GM12878 (cell line): ENCODE data around the gene NEK11. TPM values are rescaled to one million over a fixed set of nuclear protein-coding genes. Genes with fewer than 3 reads are reported as not detected.

Source experiments
- ATAC-seq: fragments of 200-7000 bp; cut with Tn5 transposase; 3 replicates; pipeline ENCODE4 v1.9.1; 2020; ENCODE audit warnings: mild to moderate bottlenecking, moderate library complexity
- BruUV-seq: library from RNA; stranded (reverse); fragments of 400-500 nt; replicated peaks from 2 replicates; lab custom pipeline; 2021; lab: Mats Ljungman, UMichigan
- CTCF ChIA-PET: fragments of 300-600 bp; sonication (Branson Sonifier 250); formaldehyde crosslinking; extraction: SDS; loops from one replicate; lab custom pipeline; 2021; ENCODE audit warnings: inconsistent platforms; lab: Yijun Ruan, JAX
- POLR2A ChIA-PET: fragments of 350-600 bp; formaldehyde crosslinking; extraction: SDS; loops from one replicate; lab custom pipeline; 2021; ENCODE audit warnings: inconsistent platforms; lab: Charles Lee
- RAD21 ChIA-PET: fragments of 300-600 bp; sonication (Branson Sonifier 250); formaldehyde crosslinking; loops from one replicate; lab custom pipeline; 2023; ENCODE audit warnings: antibody characterized with exemption; ENCODE audit not compliant: unreplicated experiment; lab: Charles Lee
- SMC1A ChIA-PET: fragments of 300-600 bp; sonication (Branson Sonifier 250); formaldehyde crosslinking; loops from one replicate; lab custom pipeline; 2023; ENCODE audit not compliant: unreplicated experiment, uncharacterized antibody; lab: Charles Lee
- DNase-seq: peaks from one replicate; pipeline ENCODE4 v3.0.0-alpha.2; 2011; ENCODE audit warnings: low read depth, low spot score
- FAIRE-seq: peaks from 3 replicates; lab custom pipeline; 2011; peaks lifted over from hg19 to GRCh38; lab: Jason Lieb, UNC
- H2AFZ ChIP-seq: 2 replicates; pipeline ENCODE4 v1.6.0; 2011; ENCODE audit warnings: low read depth, low read length, control low read depth; ENCODE audit not compliant: control insufficient read depth
- H3K27ac ChIP-seq: 2 replicates; pipeline ENCODE4 v1.5.1; 2011; ENCODE audit warnings: control low read depth; ENCODE audit not compliant: control insufficient read depth, insufficient read depth
- H3K27me3 ChIP-seq, 2 experiments: replicated peaks in 1 of 2; 2 replicates each; pipeline versions ENCODE4 v1.6.0 to v1.6.1; 2011; ENCODE audit warnings: low read length in 1 of 2; ENCODE audit not compliant: control insufficient read depth in 2 of 2, insufficient read depth in 2 of 2
- H3K36me3 ChIP-seq, 2 experiments: 2 replicates each; pipeline ENCODE4 v1.5.1; 2011; ENCODE audit warnings: low read length in 1 of 2; ENCODE audit not compliant: control insufficient read depth in 2 of 2, insufficient read depth in 2 of 2
- H3K4me1 ChIP-seq: 2 replicates; pipeline ENCODE4 v1.6.1; 2011; ENCODE audit warnings: mild to moderate bottlenecking, low read length, moderate library complexity, mixed read lengths; ENCODE audit not compliant: control insufficient read depth, insufficient read depth
- H3K4me2 ChIP-seq: 2 replicates; pipeline ENCODE4 v1.6.0; 2011; ENCODE audit warnings: control low read depth; ENCODE audit not compliant: control insufficient read depth, insufficient read depth
- H3K4me3 ChIP-seq: fragments of 200-600 bp; sonication (generic); 2 replicates; pipeline ENCODE4 v1.5.1; 2016
- H3K79me2 ChIP-seq: 2 replicates; pipeline ENCODE4 v1.6.0; 2011; ENCODE audit warnings: low read length; ENCODE audit not compliant: control insufficient read depth, insufficient read depth
- H3K9ac ChIP-seq: 2 replicates; pipeline ENCODE4 v1.8.0; 2011; ENCODE audit warnings: low read length, control low read depth, mixed read lengths; ENCODE audit not compliant: control insufficient read depth, insufficient read depth
- H3K9me3 ChIP-seq: replicated peaks from 3 replicates; pipeline ENCODE4 v1.5.1; 2011; ENCODE audit warnings: mild to moderate bottlenecking, low read length; ENCODE audit not compliant: control insufficient read depth, insufficient read depth
- H4K20me1 ChIP-seq: 2 replicates; pipeline ENCODE4 v1.6.0; 2011; ENCODE audit not compliant: control insufficient read depth, insufficient read depth
- ASH2L ChIP-seq: fragments of 300-600, 200-600 bp; sonication (generic); IDR thresholded peaks from 2 replicates; pipeline ENCODE4 v1.6.1; 2017; ENCODE audit warnings: low read depth, mild to moderate bottlenecking, borderline replicate concordance
- ATF2 ChIP-seq: IDR thresholded peaks from 2 replicates; pipeline ENCODE4 v1.6.1; 2012; ENCODE audit warnings: low read length, inconsistent platforms
- BCL11A ChIP-seq: IDR thresholded peaks from 2 replicates; pipeline ENCODE4 v1.6.1; 2011; ENCODE audit warnings: low read depth, low read length
- BHLHE40 ChIP-seq, 2 experiments: fragments of 450-650 bp in 1 of 2; IDR thresholded peaks; 2 replicates each; pipeline ENCODE4 v1.6.1; 2011 to 2017; ENCODE audit warnings: low read depth in 2 of 2, borderline replicate concordance in 1 of 2, improper control_type of control experiment in 1 of 2, low read length in 1 of 2, mild to moderate bottlenecking in 1 of 2
- CHD1 ChIP-seq: IDR thresholded peaks from 2 replicates; pipeline ENCODE4 v1.6.1; 2012; ENCODE audit warnings: low read depth, low read length, improper control_type of control experiment
- JUND ChIP-seq: IDR thresholded peaks from 2 replicates; pipeline ENCODE4 v1.6.1; 2012; ENCODE audit warnings: low read depth, mild to moderate bottlenecking, low read length, improper control_type of control experiment, moderate library complexity
- KLF5 ChIP-seq: fragments of 450-650 bp; IDR thresholded peaks from 2 replicates; pipeline ENCODE4 v1.6.1; 2014; ENCODE audit warnings: mild to moderate bottlenecking; ENCODE audit not compliant: partially characterized antibody
- MXI1 ChIP-seq: fragments of 150-350 bp; IDR thresholded peaks from 2 replicates; pipeline ENCODE4 v1.6.1; 2011; ENCODE audit warnings: low read depth, mild to moderate bottlenecking, inconsistent platforms, low read length, improper control_type of control experiment
- MYB ChIP-seq: fragments of 150-350 bp; IDR thresholded peaks from 2 replicates; pipeline ENCODE4 v1.6.1; 2014; ENCODE audit warnings: mild to moderate bottlenecking, low read depth, low read length, borderline replicate concordance
- NR2F1 ChIP-seq: fragments of 450-650 bp; conservative IDR thresholded peaks from 2 replicates; pipeline ENCODE4 v1.6.1; 2017; ENCODE audit warnings: mild to moderate bottlenecking
- PML ChIP-seq: IDR thresholded peaks from 2 replicates; pipeline ENCODE4 v1.6.1; 2012; ENCODE audit warnings: low read length, inconsistent platforms
- RB1 ChIP-seq: fragments of 450-650 bp; formaldehyde crosslinking; IDR thresholded peaks from 2 replicates; pipeline ENCODE4 v1.6.1; 2017; ENCODE audit warnings: mild to moderate bottlenecking, borderline replicate concordance
- RELA ChIP-seq: fragments of 450-650 bp; IDR thresholded peaks from 2 replicates; pipeline ENCODE4 v1.8.0; 2014; ENCODE audit warnings: borderline replicate concordance; ENCODE audit not compliant: partially characterized antibody
- SMARCA5 ChIP-seq: fragments of 450-650 bp; IDR thresholded peaks from 2 replicates; pipeline ENCODE4 v1.6.1; 2017; ENCODE audit warnings: mild to moderate bottlenecking
- SP1 ChIP-seq: IDR thresholded peaks from one replicate; pipeline ENCODE4 v1.6.1; 2011; ENCODE audit warnings: low read depth, low read length
- STAT3 ChIP-seq: IDR thresholded peaks from 2 replicates; pipeline ENCODE4 v1.6.1; 2011; ENCODE audit warnings: low read depth, low read length, improper control_type of control experiment
- TBL1XR1 ChIP-seq: IDR thresholded peaks from 2 replicates; pipeline ENCODE4 v1.6.1; 2012; ENCODE audit warnings: low read depth, low read length, improper control_type of control experiment
- YY1 ChIP-seq: IDR thresholded peaks from 2 replicates; pipeline ENCODE4 v1.6.1; 2011; ENCODE audit warnings: low read depth, mild to moderate bottlenecking, low read length
- ZBTB11 ChIP-seq: fragments of 450-650 bp; formaldehyde crosslinking; IDR thresholded peaks from 2 replicates; pipeline ENCODE4 v1.5.0; 2022; ENCODE audit warnings: mild to moderate bottlenecking, missing genetic modification characterization
- ZNF207 ChIP-seq: fragments of 450-650 bp; IDR thresholded peaks from 2 replicates; pipeline ENCODE4 v1.6.1; 2014; ENCODE audit warnings: antibody characterized with exemption, mild to moderate bottlenecking, borderline replicate concordance
- ZNF384 ChIP-seq: IDR thresholded peaks from 2 replicates; pipeline ENCODE4 v1.6.1; 2012; ENCODE audit warnings: low read depth, mild to moderate bottlenecking, low read length, improper control_type of control experiment, borderline replicate concordance
- WGBS: methylation state at CpG from one replicate; pipeline ENCODE4 v1.1.6; 2016; ENCODE audit warnings: low lambda C conversion rate; ENCODE audit not compliant: insufficient replicate concordance, insufficient coverage; ENCODE audit errors: missing lambda C conversion rate; 5-methylcytosine and 5-hydroxymethylcytosine counted together
- in situ Hi-C: fragments of 300-500 bp; cut with MboI; formaldehyde crosslinking; loops from 9 replicates; pipeline ENCODE4 v1.14.3; 2018; ENCODE audit warnings: mixed read lengths
- intact Hi-C: fragments of 100-400 bp; cut with micrococcal nuclease; formaldehyde crosslinking; loops from one replicate; pipeline ENCODE4 v1.14.2; 2022; ENCODE audit not compliant: unreplicated experiment
- polyA plus RNA-seq, 11 experiments: library from polyadenylated mRNA; depleted of rRNA in 4 of 11; unstranded in 6 of 11; stranded (reverse) in 5 of 11; fragments of >200 nt; fragmentation: Nextera tagmentation in 4 of 11; fragmentation: Illumina TruSeq in 1 of 11; extraction: Ambion mirVana in 4 of 11; extraction: Trizol in 1 of 11; gene quantifications; 1 replicate in 1 of 11; 2 replicates in 10 of 11; pipeline versions ENCODE4 v1.2.1 to v1.2.3, GENCODE V29; 2011 to 2016; ENCODE audit warnings: inconsistent platforms in 2 of 11, missing spikeins in 2 of 11, low read depth in 1 of 11
- total RNA-seq, 4 experiments: library from RNA; depleted of rRNA in 3 of 4; stranded (reverse); fragments of >200 nt in 3 of 4; fragmentation: Illumina TruSeq in 1 of 4; extraction: Trizol in 1 of 4; gene quantifications; 2 replicates each; pipeline versions ENCODE4 v1.2.1 to v1.2.3, GENCODE V29; 2013 to 2021

NEK11 gene
- total and polyA plus RNA-seq, 10 of the 15 experiments (the other 5 are each of a cell fraction or from before 2014, with no cell fraction given): 0.05 to 0.94 (median 0.36) TPM; not detected in 1

- TF ChIP-seq ATF2 (no peak), ZBTB11 (CRISPR knock-in tag) (no peak), SMARCA5 (no peak)
Observed at GRCh38 chr3:131169331-131169730, 142.7 kb downstream of the NEK11 start (continued).

DNA sequence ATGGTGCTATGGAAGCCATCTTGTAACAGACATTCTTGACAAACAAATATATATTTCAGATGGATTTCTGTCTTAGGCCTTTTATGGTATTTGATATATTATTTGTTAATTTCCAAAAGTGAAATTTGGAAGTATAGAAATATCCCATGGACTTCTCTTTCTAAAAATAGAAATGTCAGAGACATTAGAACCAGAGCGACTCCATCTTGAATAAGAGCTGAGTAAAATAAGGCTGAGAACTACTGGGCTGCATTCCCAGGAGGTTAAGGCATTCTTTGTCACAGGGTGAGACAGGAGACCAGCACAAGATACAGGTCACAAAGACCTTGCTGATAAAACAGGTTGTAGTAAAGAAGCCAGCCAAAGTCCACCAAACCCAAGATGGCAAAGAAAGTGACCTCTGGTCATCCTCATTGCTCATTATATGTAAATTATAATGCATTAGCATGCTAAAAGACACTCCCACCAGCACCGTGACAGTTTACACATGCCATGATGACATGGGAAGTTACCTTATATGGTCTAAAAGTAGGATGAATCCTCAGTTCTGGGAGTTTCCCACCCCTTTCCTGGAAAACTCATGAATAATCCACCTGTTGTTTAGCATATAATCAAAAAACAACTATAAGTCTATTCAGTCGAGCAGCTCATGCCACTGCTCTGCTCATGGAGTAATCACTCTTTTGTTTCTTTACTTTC lies 146.0 kb downstream of the NEK11 start:
- 96% methylated on average over 3 of the region's 3 CpGs for WGBS
- ChIA-PET CTCF (no interaction called here), POLR2A (no interaction called here), RAD21 (no interaction called here), SMC1A (no interaction called here)
- in situ Hi-C loops: no loop called here
- Histone ChIP-seq H3K27me3 (no peaks in the 10 kb centered on the region), H3K36me3 (no peaks in the 10 kb centered on the region), H3K4me1 (peaks cover 3% of the 10 kb centered on the region; the same call in 1 of the 2 replicates), H3K4me2 (no peak overlapping the region), H3K9me3 (no peaks in the 10 kb centered on the region), H3K27ac (no peak overlapping the region), H3K9ac (no peak overlapping the region), H3K79me2 (no peaks in the 10 kb centered on the region), H3K4me3 (no peak overlapping the region), H4K20me1 (no peaks in the 10 kb centered on the region), H2AFZ (no peak overlapping the region)
- DNase-seq (no peak), FAIRE-seq (no peak), ATAC-seq (no peak)
- intact Hi-C loops: no loop called here
- BruUV-seq: no TSS peak
- TF ChIP-seq BHLHE40 (IDR thresholded peaks at IDR 0.05; ENCODE audit: borderline replicate concordance in 1 of 2, low read depth in 2 of 2, low read length in 1 of 2): no peak
- TF ChIP-seq YY1: no peak
- TF ChIP-seq BCL11A: no peak
- no peak for TF ChIP-seq JUND
- no peak for TF ChIP-seq TBL1XR1
- no peak for TF ChIP-seq CHD1
- no peak for TF ChIP-seq NR2F1
- TF ChIP-seq ZNF207: no peak
- TF ChIP-seq ASH2L: no peak
- TF ChIP-seq KLF5: no peak
- no peak for TF ChIP-seq ZNF384
- TF ChIP-seq MYB: no peak
- no peak for TF ChIP-seq RB1
- TF ChIP-seq MXI1: no peak
- TF ChIP-seq PML: no peak
- no peak for TF ChIP-seq STAT3
- no peak for TF ChIP-seq SP1
- no peak for TF ChIP-seq RELA
